HuH-7 (cell line): ENCODE results near the gene MCMBP.
"Not testable (repeated sequence)": the region's sequence is repeated elsewhere in the genome, so short reads cannot be mapped to it uniquely, and the experiment has no call there.

Experiments
- DNase-seq: peaks from one replicate; pipeline ENCODE4 v3.0.0; 2011; ENCODE audit warnings: low spot score

MCMBP gene

GRCh38 chr10:119878524-119878923 is 5.9 kb upstream of the MCMBP start:
- DNase-seq, result no peak

- DNase-seq, result peak; percentile 75
Measured at GRCh38 chr10:119872860-119873681, 428 bp upstream of the MCMBP start.

- DNase-seq, result peak; percentile 39
Measured at GRCh38 chr10:119871881-119872609, 598 bp downstream of the MCMBP start.

GRCh38 chr10:119869398-119869797 is 3.2 kb downstream of the MCMBP start:
- not testable (repeated sequence) for DNase-seq

GRCh38 chr10:119867317-119867716 is 5.3 kb downstream of the MCMBP start:
- DNase-seq, result no peak

GRCh38 chr10:119865699-119866240 is 6.9 kb downstream of the MCMBP start:
- no peak for DNase-seq

GRCh38 chr10:119863951-119864565 is 8.6 kb downstream of the MCMBP start:
- DNase-seq, result no peak

GRCh38 chr10:119862524-119862923 is 10.1 kb downstream of the MCMBP start:
- no peak for DNase-seq

GRCh38 chr10:119860866-119861607 is 11.6 kb downstream of the MCMBP start:
- DNase-seq, result no peak

- DNase-seq, result no peak
Measured at GRCh38 chr10:119859420-119860258, 13.0 kb downstream of the MCMBP start.

GRCh38 chr10:119858063-119858462 is 14.6 kb downstream of the MCMBP start:
- DNase-seq, result peak; percentile 25

- no peak for DNase-seq
Measured at GRCh38 chr10:119853574-119853973, 19.1 kb downstream of the MCMBP start.

- DNase-seq, result no peak
Measured at GRCh38 chr10:119852822-119853221, 19.8 kb downstream of the MCMBP start.

- DNase-seq, result no peak
Measured at GRCh38 chr10:119852277-119852676, 20.4 kb downstream of the MCMBP start.

- DNase-seq, result no peak
Measured at GRCh38 chr10:119849944-119850343, 22.7 kb downstream of the MCMBP start.

- DNase-seq, result no peak
Measured at GRCh38 chr10:119849031-119849789, 23.4 kb downstream of the MCMBP start.

GRCh38 chr10:119845656-119846055 is 27.0 kb downstream of the MCMBP start:
- no peak for DNase-seq

GRCh38 chr10:119834188-119834587 is 38.5 kb downstream of the MCMBP start:
- DNase-seq, result no peak

- no peak for DNase-seq
Measured at GRCh38 chr10:119832951-119833350, 39.7 kb downstream of the MCMBP start.

GRCh38 chr10:119831656-119832055 is 41.0 kb downstream of the MCMBP start:
- DNase-seq, result no peak
